ENCODE data around the gene BAIAP2L2.
"Not testable (repeated sequence)": the region's sequence is repeated elsewhere in the genome, so short reads cannot be mapped to it uniquely, and the experiment has no call there.

Gene BAIAP2L2

DNA sequence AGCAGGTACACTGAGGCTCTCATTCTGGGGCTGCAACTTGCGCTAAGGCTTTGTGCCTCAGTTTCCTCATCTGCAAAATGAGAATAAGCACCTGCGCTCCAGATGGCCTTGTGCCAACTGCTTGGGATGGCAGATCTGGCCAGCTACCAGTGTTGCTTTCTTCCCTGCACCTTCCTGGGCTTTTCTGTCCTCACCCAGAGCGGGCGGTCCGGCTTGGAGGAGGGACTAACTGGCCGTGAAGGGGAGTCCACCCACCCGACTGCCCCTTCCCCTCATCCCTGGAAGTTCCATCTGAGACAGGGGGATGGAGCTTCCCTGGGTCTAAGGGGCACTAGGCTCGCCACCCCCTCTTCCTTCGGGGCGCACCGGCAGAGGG lies 30.0 kb downstream of the BAIAP2L2 start:
- DNase-seq = no peak

DNA sequence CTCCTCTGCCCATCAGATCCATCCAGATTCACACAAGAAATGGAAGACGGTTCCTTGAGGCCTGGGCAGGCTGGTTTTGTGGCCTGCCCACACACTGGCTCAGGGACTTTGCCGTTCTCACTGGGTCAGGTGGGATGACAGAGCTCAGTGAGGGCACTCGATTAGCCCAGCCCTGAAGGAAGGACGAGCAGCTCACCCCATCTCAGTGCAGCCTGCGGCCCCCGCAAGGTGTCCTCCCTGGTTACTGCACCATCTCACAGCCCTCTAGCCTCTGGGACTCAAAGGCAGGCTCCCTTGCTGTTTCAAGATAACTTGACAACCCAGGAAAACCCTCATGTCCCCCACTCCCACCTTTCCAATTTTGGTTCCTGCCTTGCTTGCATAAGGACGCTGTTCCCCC lies 30.7 kb downstream of the BAIAP2L2 start:
- no peak for DNase-seq

DNA sequence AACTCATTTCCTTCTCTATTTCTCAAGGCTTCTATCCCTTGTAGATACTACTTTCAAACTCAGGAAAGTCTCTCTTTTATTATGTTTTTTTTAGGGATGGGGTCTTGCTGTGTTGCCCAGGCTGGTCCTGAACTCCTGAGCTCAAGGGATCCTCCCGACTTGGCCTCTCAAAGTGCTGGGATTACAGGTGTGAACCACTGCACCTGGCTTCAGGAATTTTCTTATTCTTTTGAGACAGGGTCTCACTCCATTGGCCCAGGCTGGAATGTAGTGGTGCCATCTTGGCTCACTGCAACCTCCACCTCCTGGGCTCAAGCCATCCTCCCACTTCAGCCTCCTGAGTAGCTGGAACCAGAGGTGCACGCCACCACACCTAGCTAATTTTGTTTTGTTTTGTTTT lies 31.3 kb downstream of the BAIAP2L2 start:
- not testable (repeated sequence) for DNase-seq

DNA sequence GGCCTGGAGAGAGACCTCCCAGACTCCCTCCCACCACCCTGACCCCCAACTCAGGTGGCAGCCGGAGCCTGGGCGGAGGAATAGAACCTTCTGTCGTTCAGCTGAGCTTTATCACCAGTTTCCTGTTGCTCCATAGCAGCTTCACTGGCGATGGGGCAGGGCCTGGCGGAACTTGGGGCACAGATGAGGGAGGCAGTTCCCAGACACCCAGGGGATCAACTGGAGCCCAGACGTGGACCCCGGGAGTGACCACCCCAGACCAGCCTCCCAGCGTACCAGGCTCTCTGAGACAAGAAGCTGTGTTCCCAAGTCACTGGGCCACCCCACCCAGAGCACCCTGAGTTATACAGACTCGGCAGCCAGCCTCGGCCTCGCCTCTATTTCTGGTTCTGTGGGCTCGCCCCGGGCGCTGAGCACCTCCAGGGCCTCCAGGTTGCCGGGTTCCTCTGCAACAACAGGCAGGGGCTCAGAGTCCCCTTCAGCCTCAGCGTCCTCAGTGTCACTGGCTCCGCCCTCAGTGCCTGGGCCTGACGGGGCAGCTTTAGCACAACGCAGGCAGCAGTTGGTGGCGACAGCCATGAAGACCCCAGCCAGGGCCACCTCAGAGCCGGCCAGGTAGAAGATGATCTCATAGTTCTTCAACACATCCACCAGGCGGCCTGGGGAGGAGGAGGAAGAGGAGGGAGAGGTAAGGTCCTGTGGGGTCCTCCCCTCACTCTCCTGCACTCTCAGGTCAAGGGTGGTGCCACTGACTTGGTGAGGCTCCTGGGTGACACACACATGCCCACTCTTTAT lies 32.2 kb downstream of the BAIAP2L2 start:
- DNase-seq = no peak

DNA sequence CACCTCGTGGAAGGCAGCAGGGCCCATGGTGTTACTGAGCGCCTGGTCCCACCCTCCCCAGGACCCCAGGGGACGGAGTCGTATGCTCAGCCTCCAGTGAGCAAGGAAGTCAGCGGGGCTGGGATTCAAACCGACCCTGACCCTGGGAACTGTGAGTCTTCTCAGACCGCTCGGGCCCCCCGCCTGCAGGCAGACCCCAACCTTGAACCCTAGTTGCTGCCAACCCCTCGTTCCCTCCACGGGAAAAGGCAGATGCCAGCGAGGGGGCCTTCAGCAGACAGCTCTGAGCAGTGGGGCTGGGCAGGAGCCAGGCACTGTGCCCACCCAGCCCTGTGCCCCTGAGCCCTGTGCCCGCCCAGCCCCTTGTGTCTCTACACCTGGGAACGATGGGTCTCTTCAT lies 32.9 kb downstream of the BAIAP2L2 start:
- DNase-seq = no peak

DNA sequence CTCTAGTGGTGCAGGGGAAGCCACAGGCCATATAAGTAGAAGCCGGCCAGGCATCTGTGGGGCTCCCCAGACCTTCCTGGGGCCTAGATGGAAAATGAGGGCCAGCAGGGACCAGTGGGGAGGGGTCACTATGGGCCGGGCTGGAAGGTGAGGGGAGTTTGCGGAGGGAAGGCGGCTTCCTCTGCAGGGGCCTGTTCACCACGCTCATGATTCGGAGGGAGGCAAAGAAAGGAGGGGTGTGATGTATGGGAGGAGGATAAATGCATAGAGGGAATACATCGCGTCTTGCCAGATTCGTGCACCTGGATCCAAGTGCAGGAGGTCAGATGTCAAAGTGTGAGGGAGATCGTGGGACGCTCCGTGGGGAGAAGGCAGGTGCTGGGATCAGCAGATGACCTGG lies 33.4 kb downstream of the BAIAP2L2 start:
- no peak for DNase-seq

DNA sequence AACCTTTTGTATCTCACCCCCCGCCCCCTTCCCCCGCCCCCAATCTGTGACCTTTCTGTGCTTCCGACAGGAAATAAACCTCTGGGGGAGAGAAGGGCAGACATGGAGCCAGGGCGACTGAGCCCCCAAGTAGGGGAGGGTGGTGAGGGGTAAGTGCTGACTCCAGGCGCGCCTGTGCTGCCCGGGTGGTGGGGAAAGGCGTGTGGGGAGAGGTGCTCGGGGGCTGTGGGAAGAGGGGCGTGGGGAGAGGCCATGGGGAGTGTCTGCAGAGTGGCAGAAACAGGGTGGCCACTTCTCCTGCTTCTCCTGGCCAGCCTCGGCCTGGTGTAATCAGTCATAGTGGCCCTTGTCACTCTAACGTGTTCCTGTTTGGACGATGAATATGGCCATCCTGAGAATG lies 34.5 kb downstream of the BAIAP2L2 start:
- DNase-seq = no peak

DNA sequence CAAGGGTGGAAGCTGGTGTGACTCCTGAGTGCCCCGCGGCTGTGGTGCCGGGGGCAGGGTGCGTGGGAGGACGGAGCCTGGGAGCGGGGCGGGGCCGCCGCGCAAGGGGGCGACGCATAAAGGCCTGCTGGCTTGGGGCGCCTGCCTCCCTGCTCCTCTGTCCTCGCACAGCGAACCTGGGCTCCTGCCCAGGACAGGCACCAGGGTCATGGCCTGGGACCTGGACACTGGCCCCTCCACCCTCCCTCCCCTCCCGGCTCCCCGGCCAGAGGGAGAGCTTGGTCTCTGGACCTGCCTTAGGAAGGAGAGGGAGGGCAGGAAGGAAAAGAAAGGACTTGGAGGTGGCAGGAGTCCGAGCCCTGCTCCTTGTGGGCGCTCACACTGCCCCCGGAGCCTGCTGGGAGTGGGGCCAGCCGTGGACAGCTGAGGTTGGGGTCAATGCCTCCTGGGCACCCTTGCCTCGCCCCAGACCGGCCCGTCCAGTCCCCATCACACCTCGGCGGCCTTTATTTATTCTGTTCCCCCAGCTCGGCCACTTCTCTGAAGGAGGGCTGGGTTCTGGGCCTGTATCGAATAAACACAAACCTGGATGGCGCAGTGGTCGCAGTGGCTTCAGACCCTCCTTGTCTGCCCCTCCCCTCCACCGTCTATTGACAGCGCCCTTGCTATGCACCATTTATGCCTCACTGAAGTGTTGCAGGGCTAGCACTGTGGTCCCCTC lies 35.2 kb downstream of the BAIAP2L2 start:
- DNase-seq = no peak

DNA sequence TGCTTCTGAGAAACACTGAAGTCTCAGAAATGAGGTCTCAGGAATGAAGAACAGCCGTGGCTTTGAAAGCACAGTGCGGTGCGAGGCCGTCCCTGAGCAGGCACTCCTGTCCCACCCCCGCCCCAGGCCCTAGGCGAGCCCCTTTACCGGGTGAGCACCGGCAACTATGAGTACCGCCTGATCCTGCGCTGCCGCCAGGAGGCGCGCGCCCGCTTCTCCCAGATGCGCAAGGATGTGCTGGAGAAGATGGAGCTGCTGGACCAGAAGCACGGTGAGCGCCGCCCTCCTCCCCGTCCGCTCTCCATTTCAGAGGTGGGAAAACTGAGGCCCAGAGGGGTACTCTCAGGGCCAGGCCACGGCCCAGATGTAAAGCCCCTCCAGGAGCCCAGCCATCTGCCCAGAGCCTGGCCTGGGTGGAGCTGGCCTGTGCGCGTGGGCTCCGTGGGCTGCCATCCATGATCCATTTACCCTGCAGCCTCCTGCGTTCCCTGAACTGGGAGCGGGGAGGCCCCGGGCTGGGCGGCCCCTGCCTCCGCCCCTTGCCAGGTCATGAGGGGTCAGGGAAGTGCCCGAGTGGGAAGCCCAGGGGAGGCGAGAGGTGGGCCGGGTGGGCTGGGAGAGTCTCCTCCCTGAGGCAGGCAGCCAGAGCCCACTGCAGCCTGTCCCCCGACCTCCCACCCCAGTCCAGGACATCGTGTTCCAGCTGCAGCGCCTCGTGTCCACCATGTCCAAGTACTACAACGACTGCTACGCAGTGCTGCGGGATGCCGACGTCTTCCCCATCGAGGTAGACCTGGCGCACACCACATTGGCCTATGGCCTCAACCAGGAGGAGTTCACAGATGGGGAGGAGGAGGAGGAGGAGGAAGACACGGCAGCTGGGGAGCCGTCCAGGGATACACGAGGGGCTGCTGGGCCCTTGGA lies 36.0 kb downstream of the BAIAP2L2 start:
- DNase-seq = no peak

DNA sequence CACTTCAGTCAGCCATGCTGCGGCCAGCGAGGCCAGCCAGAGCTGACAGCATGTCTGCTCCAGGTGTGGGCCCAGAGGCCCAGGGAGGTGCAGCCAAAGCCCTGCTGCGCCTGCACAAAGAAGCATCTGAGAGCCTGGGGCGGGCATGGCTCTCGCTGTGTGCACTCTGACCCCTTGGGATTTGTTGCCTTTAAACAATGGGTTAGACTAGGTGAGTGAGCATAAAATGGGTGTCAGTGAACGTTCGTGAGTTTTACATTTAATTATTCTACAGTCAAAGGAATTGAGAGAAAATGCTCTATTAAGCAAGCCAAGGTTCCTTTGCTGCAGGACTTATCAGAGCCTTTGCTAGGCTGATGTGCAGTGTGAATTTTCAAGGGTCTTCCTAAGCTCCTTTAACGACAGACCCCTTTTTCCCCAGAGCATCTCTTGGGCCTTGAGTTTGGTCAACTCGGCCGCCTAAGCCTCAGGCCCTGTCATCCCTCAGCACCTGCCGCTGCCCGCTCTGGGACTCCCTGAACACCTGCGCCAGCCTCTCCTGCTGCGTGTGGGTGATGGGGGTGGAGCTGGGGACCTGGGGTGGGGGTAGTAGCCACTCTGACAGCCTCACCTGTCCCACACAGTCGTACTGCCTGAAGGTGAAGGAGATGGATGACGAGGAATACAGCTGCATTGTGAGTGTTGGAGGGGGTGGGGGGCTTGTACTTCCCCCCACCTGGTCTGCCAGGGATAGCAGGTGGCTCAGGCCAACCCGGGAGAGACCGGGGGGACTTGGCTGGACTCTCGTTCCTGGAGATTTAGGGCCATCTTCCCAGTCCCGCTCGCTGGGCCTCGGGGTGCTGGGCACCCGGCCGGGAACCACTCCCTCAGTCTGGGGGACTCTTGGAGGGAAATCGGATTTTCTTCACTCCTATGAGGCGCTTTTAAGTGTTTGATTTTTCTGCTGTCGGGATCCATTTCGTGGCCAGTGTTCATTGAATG lies 37.0 kb downstream of the BAIAP2L2 start:
- no peak for DNase-seq

DNA sequence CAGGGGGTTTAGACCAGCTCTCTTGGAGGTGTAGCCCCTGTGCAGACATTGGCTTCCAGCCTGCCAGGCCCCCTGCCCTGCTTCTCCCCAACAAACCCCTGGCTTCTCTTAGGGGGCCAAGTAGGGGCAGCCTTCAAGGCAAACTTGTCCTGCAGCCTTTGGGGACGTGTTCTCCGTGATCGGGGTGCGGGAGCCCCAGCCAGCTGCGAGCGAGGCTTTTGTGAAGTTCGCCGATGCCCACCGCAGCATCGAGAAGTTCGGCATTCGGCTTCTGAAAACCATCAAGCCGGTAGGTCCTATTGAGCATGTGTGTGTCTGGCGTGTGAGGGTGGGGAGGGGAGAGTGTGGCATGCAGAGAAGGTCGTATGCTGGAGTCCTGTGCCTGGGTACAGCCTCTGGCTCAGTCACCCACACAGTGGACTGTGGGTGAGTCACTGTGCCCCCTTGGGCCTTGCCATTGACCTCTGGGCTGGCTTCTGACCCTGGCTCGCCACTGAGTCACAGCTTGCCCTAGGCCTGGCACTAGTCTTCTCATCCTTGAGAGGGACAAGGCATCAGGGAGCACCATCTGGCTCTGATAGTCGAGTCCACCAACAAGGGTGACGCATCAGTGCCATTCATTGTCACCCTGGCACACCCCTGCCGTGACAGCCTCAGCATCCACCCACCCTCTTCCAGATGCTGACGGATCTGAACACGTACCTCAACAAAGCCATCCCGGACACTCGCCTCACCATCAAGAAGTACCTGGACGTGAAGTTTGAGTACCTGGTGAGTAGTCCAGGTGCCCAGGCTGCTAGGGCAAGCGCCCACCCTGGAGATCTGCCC lies 37.9 kb downstream of the BAIAP2L2 start:
- DNase-seq = no peak

DNA sequence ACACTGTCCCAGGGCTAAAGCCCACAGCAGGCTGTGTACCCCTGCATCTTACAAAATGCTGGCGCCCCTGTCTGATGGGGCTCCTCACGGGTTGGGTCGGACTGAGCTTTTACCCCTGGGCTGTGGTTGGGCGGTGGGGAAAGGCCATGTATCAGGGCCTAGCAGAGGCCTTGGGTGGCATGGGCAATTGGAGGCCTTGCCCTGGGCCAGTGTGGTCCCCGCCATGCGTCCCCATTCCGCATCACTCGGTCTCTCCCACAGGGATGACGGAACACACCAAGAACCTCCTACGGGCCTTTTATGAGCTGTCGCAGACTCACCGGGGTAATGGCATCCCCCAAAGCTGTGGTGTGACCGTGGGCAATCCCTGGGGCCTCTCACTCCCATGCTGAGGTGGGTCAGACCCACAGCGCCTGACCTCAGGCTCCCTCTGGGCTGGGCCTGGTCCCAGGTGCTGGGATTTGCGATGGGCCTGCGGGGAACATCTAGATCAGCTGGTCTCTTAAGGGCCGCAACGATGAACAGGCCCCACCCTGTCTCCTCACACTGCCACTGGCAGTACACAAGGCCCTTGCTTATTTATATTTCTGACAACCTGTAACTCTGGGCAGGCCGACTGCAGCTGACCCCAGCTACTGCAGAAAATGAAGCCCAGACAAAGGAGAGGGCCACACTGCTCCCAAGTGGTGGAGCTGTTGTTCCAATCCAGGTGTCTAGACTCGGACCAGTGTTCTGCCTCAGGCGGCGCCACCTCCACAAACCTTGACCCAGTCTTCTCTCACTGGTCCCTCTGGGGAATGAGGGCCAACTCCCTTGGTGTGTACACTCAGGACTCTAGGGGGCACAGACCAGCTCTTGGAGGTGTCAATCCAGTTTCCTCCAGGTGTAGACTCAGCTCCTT lies 38.8 kb downstream of the BAIAP2L2 start:
- no peak for DNase-seq

DNA sequence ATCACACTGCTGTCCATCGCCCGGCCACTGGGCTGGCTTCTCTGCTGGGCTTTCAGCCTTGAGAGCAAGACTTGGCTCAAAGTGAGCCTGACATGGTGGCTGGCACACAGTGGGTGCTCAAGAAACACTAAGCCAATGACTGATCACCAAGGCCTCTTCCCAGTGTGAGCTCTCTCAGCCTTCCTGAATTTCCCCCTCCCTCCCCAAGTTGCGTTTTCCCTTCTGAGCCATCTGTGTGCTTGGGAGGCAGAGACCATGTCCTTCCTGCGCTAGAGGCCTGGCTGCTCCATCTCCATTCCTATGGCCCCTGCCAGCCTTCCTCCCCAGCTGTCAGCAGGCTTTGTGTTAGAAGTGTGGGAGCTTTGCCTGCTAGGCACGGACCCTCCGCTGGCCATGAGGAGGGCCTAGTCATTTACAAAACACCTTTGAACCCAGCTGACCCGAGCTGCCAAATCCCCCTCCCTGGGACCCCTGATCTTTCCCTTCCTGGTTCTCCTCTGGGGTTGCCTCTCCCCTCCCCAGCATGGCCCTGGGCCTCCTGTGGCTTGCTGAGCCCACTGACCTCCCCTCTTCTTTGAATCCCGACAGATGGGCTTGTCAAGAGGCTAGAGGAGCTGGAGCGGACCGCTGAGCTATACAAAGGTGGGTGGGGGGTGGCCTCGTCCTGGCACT lies 40.1 kb downstream of the BAIAP2L2 start:
- DNase-seq = no peak

DNA sequence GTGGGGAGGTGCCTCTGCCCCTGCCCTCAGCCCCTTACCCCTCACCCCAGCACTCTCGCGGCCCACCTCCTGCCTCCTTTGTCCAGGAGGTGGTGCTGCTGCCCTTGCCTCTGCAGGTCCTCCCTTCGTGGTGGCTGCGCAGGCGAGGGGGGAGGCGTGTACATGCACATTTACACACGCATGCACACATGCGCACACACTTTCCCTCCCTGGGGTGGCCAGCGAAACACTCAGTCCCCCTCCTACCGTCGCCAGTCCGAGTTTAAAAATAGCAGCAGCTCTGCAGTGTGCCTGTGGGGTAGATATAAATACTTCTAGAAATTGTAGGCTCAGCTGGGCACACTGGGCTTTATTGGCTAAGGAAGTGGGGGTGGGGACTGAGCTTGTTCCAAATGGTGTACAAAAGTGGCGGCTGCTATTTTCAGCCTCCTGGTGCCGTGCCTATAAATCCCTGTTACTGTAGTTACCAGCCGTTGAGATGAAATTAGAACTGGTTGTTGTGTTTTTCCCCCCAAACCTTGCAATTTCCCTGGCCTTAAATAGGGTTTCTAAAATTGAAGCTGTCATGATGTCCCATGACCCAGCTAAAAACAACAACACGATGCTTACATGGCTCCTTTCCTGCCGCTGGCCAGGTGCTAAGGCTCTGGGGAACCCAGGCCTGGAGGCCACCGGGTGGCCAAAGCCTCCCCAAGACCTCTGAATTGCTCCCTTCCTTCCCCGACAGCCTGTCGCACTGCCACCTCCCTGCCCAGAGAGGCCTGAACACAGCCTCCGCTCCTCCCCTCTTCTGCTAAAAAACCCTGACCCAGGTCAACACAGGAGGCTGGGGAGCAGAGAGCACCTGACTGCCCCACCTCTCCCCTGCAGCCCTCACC lies 40.9 kb downstream of the BAIAP2L2 start:
- no peak for DNase-seq

DNA sequence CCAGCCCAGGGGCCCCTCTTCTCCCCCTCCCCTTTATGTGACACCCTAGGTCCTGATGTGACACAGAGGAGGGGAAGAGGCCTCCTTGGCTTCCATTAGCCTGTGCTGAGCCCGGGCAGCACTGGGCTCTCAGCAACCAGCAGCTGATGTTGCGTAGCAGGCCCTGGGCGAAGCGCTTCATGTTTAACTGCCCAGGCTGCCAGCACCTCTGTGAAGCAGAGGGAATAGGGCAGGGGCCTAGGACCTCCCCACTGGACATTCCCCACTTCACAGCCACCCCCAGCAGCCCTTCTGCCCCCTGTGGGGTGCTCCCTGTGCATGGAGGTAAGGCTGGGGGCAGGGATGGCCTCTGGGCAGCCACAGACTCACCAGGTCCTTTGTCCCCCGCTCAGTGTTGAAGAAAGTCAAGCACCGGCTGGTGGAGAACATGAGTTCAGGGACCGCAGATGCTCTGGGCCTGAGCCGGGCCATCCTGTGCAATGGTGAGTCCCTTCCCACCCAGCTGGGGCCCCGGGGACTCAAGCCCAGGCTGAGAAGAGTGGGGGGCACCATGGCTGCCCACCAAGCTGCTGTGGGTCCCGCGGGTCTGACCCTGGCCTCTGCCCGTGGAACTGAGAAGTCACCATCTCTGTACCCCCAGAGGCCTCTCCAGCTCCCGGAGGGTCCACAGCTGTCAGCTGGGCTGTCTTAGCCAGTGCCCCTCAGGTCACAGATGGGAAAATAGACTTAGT lies 41.7 kb downstream of the BAIAP2L2 start:
- DNase-seq = no peak

DNA sequence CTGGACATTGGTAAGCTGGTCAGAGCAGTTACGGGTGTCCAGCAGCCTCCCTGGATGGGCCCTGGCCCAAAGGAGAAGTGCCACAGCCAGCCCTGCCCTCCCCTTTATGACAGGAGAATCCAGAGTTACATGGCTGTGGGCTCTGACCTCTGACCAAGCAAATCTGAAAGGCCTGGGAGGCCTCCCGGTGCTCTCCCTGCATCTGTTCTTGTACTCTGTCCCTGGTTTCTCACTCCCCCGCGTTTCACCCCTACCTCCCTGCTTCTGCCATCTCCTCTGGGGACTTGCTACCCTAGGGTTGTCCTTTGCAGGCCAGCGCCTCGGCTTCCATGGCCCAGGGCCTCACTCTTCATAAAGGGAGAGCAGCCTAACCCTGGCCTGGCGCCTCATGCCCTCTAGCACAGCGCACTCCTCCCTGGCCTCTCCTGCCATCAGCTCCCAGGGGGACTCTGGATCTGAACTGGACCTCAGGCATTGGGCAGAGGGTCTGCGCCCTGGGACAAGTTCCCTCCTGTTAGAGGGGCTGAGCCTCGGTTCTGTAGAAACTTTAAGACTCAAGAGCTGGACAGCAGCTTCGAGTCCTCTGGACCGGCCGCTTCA lies 42.6 kb downstream of the BAIAP2L2 start:
- DNase-seq = no peak

DNA sequence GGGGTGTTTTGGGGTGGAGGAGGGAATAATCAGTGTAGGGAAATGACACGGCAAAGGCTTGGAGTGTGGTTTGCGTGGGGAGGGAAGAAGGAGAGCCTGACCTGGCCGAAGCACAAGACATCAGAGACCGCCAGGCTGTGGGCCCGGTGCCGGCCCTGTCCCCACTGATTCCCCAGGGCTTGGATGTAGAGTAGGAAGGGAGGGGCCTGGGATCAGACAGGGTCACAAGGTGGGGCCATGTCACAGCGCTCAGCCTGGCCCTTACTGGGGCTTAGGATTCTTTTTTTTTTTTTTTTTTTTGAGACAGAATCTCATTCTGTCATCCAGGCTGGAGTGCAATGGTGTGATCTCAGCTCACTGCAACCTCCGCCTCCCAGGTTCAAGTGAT lies 43.5 kb downstream of the BAIAP2L2 start:
- no peak for DNase-seq
